Karpas-422 (cell line): ENCODE results near the gene SLC26A9. TPM values are rescaled to one million over a fixed set of nuclear protein-coding genes. Genes with fewer than 3 reads are reported as not detected.

ENCODE experiments used
- DNase-seq: peaks from one replicate; pipeline ENCODE4 v3.0.0-alpha.2; 2015
- H2AFZ ChIP-seq: fragments of 200-600 bp; sonication (generic); 2 replicates; pipeline ENCODE4 v1.6.1; 2014; ENCODE audit warnings: antibody characterized with exemption, low read length, mixed read lengths
- H3K27ac ChIP-seq: fragments of 200-600 bp; sonication (generic); 2 replicates; pipeline ENCODE4 v1.5.1; 2014; ENCODE audit warnings: mild to moderate bottlenecking, low read length, moderate library complexity
- H3K27me3 ChIP-seq: fragments of 200-600 bp; sonication (generic); 2 replicates; pipeline ENCODE4 v1.6.1; 2014; ENCODE audit warnings: low read length, mixed read lengths
- H3K36me3 ChIP-seq: fragments of 200-600 bp; sonication (generic); 2 replicates; pipeline ENCODE4 v1.6.1; 2014; ENCODE audit warnings: low read length, mixed read lengths; ENCODE audit not compliant: insufficient read depth
- H3K4me1 ChIP-seq: fragments of 200-600 bp; sonication (generic); 2 replicates; pipeline ENCODE4 v1.6.1; 2014; ENCODE audit warnings: mild to moderate bottlenecking, low read length, mixed read lengths
- H3K4me2 ChIP-seq: fragments of 200-600 bp; sonication (generic); 2 replicates; pipeline ENCODE4 v1.6.1; 2014; ENCODE audit warnings: low read length, low read depth, mild to moderate bottlenecking; ENCODE audit not compliant: poor library complexity, severe bottlenecking
- H3K4me3 ChIP-seq: fragments of 200-600 bp; sonication (generic); 2 replicates; pipeline ENCODE4 v1.5.1; 2014; ENCODE audit warnings: mild to moderate bottlenecking, antibody characterized with exemption, low read length, mixed read lengths
- H3K79me2 ChIP-seq: fragments of 200-600 bp; sonication (generic); 2 replicates; pipeline ENCODE4 v1.6.1; 2014; ENCODE audit warnings: mild to moderate bottlenecking, low read length, mixed read lengths
- H3K9ac ChIP-seq: fragments of 200-600 bp; sonication (generic); 2 replicates; pipeline ENCODE4 v1.6.0; 2014; ENCODE audit warnings: low read length
- H3K9me2 ChIP-seq: fragments of 200-600 bp; sonication (generic), shearing (Covaris generic); replicated peaks from 2 replicates; pipeline ENCODE4 v1.6.0; 2014; ENCODE audit warnings: mild to moderate bottlenecking, low read length, moderate library complexity; ENCODE audit not compliant: insufficient read depth
- H3K9me3 ChIP-seq: fragments of 300-700, 200-600 bp; sonication (generic); 2 replicates; pipeline ENCODE4 v1.6.1; 2014; ENCODE audit warnings: low read length, mixed read lengths
- H4K20me1 ChIP-seq: fragments of 200-600 bp; sonication (generic); 2 replicates; pipeline ENCODE4 v1.6.1; 2014; ENCODE audit warnings: mild to moderate bottlenecking, antibody characterized with exemption, low read length, low read depth; ENCODE audit not compliant: insufficient read depth
- total RNA-seq: library from RNA; depleted of rRNA; stranded (reverse); fragments of >200 nt; shearing (Covaris generic); gene quantifications from 2 replicates; pipeline ENCODE4 v1.2.3, GENCODE V29; 2014; ENCODE audit warnings: low replicate concordance

Gene SLC26A9
- total RNA-seq, 1 experiment from 2014 or later = not detected

DNA sequence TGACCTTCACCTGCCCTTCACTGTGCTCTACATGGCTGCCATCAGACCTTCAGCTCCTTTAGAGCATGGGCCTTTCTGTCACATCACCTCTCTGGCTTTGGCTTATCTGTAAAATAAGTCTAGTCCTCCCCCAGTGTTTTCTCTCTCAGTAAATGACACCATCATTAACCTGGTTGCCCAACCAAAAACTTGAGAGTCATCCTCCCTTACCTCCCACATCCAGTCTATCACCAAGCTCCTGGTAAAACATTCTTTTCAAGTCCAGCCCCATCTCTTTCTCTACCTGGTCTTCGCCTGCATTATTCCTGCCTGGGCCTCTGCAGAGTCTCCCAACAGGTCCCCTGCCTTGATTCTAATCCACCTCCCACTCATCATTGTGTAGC is 13.1 kb downstream of the SLC26A9 start:
- Histone ChIP-seq H4K20me1 (no peaks in the 10 kb centered on the region), H3K27me3 (no peaks in the 10 kb centered on the region), H3K27ac (no peak overlapping the region), H3K4me3 (no peak overlapping the region), H3K9me2 (no peaks in the 10 kb centered on the region), H3K79me2 (no peaks in the 10 kb centered on the region), H3K4me2 (no peak overlapping the region), H3K9ac (no peak overlapping the region), H3K36me3 (no peaks in the 10 kb centered on the region), H3K4me1 (no peaks in the 10 kb centered on the region), H2AFZ (no peak overlapping the region), H3K9me3 (no peaks in the 10 kb centered on the region)
- no peak for DNase-seq

DNA sequence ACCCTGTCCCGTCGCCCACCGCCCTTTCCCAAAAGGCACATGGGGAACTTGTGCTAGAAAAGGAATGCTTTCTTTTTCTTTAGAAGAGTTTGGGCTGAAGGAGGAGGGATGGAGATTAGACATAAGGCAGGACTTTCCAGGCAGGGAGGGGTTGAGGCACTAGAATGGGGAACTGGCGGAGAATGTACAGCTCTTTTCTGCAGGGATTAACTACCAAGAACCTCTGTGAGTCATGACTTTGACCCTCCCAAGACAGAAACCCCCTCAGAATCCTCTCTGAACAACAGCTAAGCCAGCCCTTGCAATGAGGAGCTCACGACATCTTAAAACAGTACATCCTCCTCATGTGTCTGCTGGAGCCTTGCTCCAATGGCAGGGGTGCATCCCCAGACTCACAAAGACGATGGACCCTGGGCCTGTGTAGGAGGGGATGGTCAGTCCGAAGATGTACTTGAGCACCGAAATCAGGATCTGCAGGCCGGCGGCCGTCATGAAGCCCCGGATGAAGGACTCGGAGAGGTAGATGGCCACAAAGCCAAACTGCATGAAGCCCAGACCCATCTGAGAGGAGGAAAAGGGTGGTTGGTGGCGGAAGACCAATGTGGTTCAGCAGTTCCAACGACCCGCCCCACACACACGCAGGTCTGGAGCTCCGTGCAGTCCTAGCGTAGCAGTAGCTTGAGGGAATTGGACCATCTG is 13.6 kb downstream of the SLC26A9 start:
- Histone ChIP-seq H3K4me3 (no peak overlapping the region), H2AFZ (no peak overlapping the region), H3K9ac (no peak overlapping the region), H3K27ac (no peak overlapping the region), H3K79me2 (no peaks in the 10 kb centered on the region), H3K4me1 (no peaks in the 10 kb centered on the region), H4K20me1 (no peaks in the 10 kb centered on the region), H3K36me3 (no peaks in the 10 kb centered on the region), H3K4me2 (no peak overlapping the region), H3K9me2 (no peaks in the 10 kb centered on the region), H3K27me3 (no peaks in the 10 kb centered on the region), H3K9me3 (no peaks in the 10 kb centered on the region)
- no peak for DNase-seq

DNA sequence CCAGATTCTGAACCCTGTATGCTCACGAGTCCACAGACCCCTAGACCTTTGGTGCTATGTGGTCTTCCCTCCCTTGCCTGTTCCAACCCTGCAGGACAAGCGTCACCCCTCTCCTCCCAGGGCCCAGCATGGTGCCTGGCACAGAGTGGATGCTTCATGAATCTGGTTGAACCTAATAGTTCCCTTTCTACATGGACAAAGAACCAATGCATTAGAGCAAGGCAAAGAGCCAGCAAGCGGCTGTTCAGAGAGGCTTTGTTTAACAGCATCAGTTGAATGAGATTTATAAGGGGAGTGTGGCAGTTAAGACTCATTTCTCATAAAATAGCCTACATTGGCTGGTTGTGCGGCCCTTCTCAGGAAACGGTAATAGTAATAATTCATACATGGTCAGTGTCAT is 14.9 kb downstream of the SLC26A9 start:
- Histone ChIP-seq H3K27ac (no peak overlapping the region), H3K4me2 (no peak overlapping the region), H3K9me3 (no peaks in the 10 kb centered on the region), H3K27me3 (no peaks in the 10 kb centered on the region), H3K4me3 (no peak overlapping the region), H3K9ac (no peak overlapping the region), H4K20me1 (no peaks in the 10 kb centered on the region), H3K9me2 (no peaks in the 10 kb centered on the region), H2AFZ (no peak overlapping the region), H3K79me2 (no peaks in the 10 kb centered on the region), H3K36me3 (no peaks in the 10 kb centered on the region), H3K4me1 (no peaks in the 10 kb centered on the region)
- DNase-seq = no peak

- Histone ChIP-seq H3K27me3 (no peaks in the 10 kb centered on the region), H3K79me2 (no peaks in the 10 kb centered on the region), H3K36me3 (no peaks in the 10 kb centered on the region), H3K9ac (no peak overlapping the region), H3K27ac (no peak overlapping the region), H3K4me1 (no peaks in the 10 kb centered on the region), H3K9me3 (no peaks in the 10 kb centered on the region), H3K4me3 (no peak overlapping the region), H3K4me2 (no peak overlapping the region), H4K20me1 (no peaks in the 10 kb centered on the region), H2AFZ (no peak overlapping the region), H3K9me2 (no peaks in the 10 kb centered on the region)
- DNase-seq = no peak
These were observed 15.6 kb downstream of the SLC26A9 start for GRCh38 chr1:205927676-205928075.

DNA sequence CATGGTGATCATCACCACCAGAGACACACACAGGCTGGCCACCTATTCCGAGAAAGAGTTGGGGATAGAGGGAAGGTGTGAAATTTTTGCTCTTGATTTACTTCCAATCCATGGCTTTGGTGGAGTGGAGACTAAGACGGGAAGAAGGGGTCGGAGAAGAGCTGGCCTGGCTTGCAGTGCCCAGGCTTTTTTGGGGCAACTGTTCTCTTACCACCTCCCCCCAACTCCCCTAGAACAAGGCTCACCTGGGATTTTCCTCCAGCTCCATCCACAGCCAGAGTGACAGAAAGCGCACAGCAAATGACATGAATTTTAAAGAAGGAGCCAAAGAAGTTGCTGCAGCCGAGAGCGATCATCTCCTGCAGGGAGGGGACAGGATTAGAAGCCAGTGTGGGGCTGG is 16.0 kb downstream of the SLC26A9 start:
- H3K9me2 ChIP-seq = no peaks in the 10 kb centered on the region
- no peak for DNase-seq
- H3K36me3 ChIP-seq = no peaks in the 10 kb centered on the region
- H3K27me3 ChIP-seq = no peaks in the 10 kb centered on the region
- no peaks in the 10 kb centered on the region for H4K20me1 ChIP-seq
- no peak overlapping the region for H3K27ac ChIP-seq
- no peak overlapping the region for H3K4me3 ChIP-seq
- no peak overlapping the region for H2AFZ ChIP-seq
- no peak overlapping the region for H3K9ac ChIP-seq
- H3K4me1 ChIP-seq = no peaks in the 10 kb centered on the region
- H3K9me3 ChIP-seq = no peaks in the 10 kb centered on the region
- H3K79me2 ChIP-seq = no peaks in the 10 kb centered on the region
- no peak overlapping the region for H3K4me2 ChIP-seq

- Histone ChIP-seq H3K27ac (no peak overlapping the region), H2AFZ (no peak overlapping the region), H3K4me2 (no peak overlapping the region), H3K79me2 (no peaks in the 10 kb centered on the region), H3K9ac (no peak overlapping the region), H4K20me1 (no peaks in the 10 kb centered on the region), H3K4me1 (no peaks in the 10 kb centered on the region), H3K27me3 (no peaks in the 10 kb centered on the region), H3K9me2 (no peaks in the 10 kb centered on the region), H3K36me3 (no peaks in the 10 kb centered on the region), H3K4me3 (no peak overlapping the region), H3K9me3 (no peaks in the 10 kb centered on the region)
- DNase-seq = no peak
These were observed 16.6 kb downstream of the SLC26A9 start for GRCh38 chr1:205926636-205927035.

- H3K9ac ChIP-seq = no peak overlapping the region
- no peak overlapping the region for H2AFZ ChIP-seq
- H3K9me3 ChIP-seq = no peaks in the 10 kb centered on the region
- H3K4me3 ChIP-seq = no peak overlapping the region
- H3K36me3 ChIP-seq = no peaks in the 10 kb centered on the region
- H3K4me1 ChIP-seq = no peaks in the 10 kb centered on the region
- no peaks in the 10 kb centered on the region for H3K27me3 ChIP-seq
- DNase-seq = no peak
- H4K20me1 ChIP-seq = no peaks in the 10 kb centered on the region
- H3K79me2 ChIP-seq = no peaks in the 10 kb centered on the region
- no peak overlapping the region for H3K4me2 ChIP-seq
- H3K9me2 ChIP-seq = no peaks in the 10 kb centered on the region
- H3K27ac ChIP-seq = no peak overlapping the region
These were observed 17.0 kb downstream of the SLC26A9 start for GRCh38 chr1:205926213-205926612.

DNA sequence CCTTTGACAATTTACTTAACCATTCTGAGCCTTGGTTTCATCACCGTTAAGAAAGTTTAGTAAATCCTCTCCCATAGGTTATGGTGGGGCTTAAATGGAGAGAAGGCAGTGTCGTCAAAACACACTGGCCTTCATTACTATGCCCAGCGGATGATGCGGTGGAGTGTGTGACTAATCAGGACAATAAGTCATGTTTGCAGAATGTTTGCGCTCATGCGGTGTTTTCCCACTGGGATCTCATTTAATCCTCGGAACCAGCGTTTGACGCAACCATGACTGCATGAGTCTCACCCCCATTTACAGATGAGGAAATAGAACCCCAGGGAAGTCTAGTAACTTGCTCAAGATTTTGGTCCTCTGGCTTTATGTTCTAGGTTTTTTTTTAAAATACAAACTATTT is 17.5 kb downstream of the SLC26A9 start:
- Histone ChIP-seq H3K9me2 (no peaks in the 10 kb centered on the region), H3K27ac (no peak overlapping the region), H3K4me3 (no peak overlapping the region), H2AFZ (no peak overlapping the region), H3K9me3 (no peaks in the 10 kb centered on the region), H3K79me2 (no peaks in the 10 kb centered on the region), H3K4me1 (no peaks in the 10 kb centered on the region), H3K9ac (no peak overlapping the region), H4K20me1 (no peaks in the 10 kb centered on the region), H3K27me3 (no peaks in the 10 kb centered on the region), H3K36me3 (no peaks in the 10 kb centered on the region), H3K4me2 (no peak overlapping the region)
- DNase-seq = no peak

- no peak for DNase-seq
- Histone ChIP-seq H3K4me2 (no peak overlapping the region), H3K27ac (no peak overlapping the region), H3K9me2 (no peaks in the 10 kb centered on the region), H3K27me3 (no peaks in the 10 kb centered on the region), H3K9ac (no peak overlapping the region), H3K36me3 (no peaks in the 10 kb centered on the region), H3K79me2 (no peaks in the 10 kb centered on the region), H3K9me3 (no peaks in the 10 kb centered on the region), H4K20me1 (no peaks in the 10 kb centered on the region), H2AFZ (no peak overlapping the region), H3K4me3 (no peak overlapping the region), H3K4me1 (no peaks in the 10 kb centered on the region)
These were observed 18.8 kb downstream of the SLC26A9 start for GRCh38 chr1:205924460-205924790.
